HEK293T (cell line): ENCODE results near the gene TP53INP2.

Experiments
- CTCF ChIA-PET: fragments of 350-600 bp; formaldehyde crosslinking; extraction: SDS; loops from one replicate; lab custom pipeline; 2021; ENCODE audit warnings: antibody characterized with exemption, inconsistent platforms; lab: Yijun Ruan, JAX
- POLR2A ChIA-PET: fragments of 350-600 bp; formaldehyde crosslinking; extraction: SDS; loops from one replicate; lab custom pipeline; 2020; ENCODE audit warnings: antibody characterized with exemption, inconsistent platforms; lab: Yijun Ruan, JAX
- DNase-seq: peaks from one replicate; pipeline ENCODE4 v3.0.0; 2012; ENCODE audit warnings: mixed read lengths; ENCODE audit errors: extremely low spot score
- ARNT ChIP-seq: fragments of 450-650 bp; IDR thresholded peaks from 2 replicates; pipeline ENCODE4 v1.6.1; 2017; ENCODE audit warnings: mild to moderate bottlenecking
- BHLHE40 ChIP-seq: fragments of 450-650 bp; IDR thresholded peaks from 2 replicates; pipeline ENCODE4 v1.6.1; 2016; ENCODE audit warnings: mild to moderate bottlenecking, moderate library complexity, borderline replicate concordance
- CTBP1 ChIP-seq: fragments of 450-650 bp; IDR thresholded peaks from 2 replicates; pipeline ENCODE4 v1.6.1; 2016; ENCODE audit warnings: borderline replicate concordance
- ELF4 ChIP-seq: fragments of 450-650 bp; IDR thresholded peaks from 2 replicates; pipeline ENCODE4 v1.6.1; 2017; ENCODE audit warnings: antibody characterized with exemption
- FOXA1 ChIP-seq: fragments of 450-650 bp; IDR thresholded peaks from 2 replicates; pipeline ENCODE4 v1.6.1; 2016; ENCODE audit warnings: mild to moderate bottlenecking
- FOXK2 ChIP-seq: fragments of 450-650 bp; IDR thresholded peaks from 2 replicates; pipeline ENCODE4 v1.6.1; 2016; ENCODE audit warnings: mild to moderate bottlenecking
- FOXM1 ChIP-seq: fragments of 450-650 bp; IDR thresholded peaks from 2 replicates; pipeline ENCODE4 v1.6.1; 2017; ENCODE audit warnings: mild to moderate bottlenecking, borderline replicate concordance
- HDGF ChIP-seq: fragments of 450-650 bp; IDR thresholded peaks from 2 replicates; pipeline ENCODE4 v1.6.1; 2017; ENCODE audit warnings: antibody characterized with exemption, borderline replicate concordance
- L3MBTL2 ChIP-seq: fragments of 450-650 bp; conservative IDR thresholded peaks from 2 replicates; pipeline ENCODE4 v1.6.1; 2016; ENCODE audit warnings: mild to moderate bottlenecking
- LEF1 ChIP-seq: fragments of 450-650 bp; IDR thresholded peaks from 2 replicates; pipeline ENCODE4 v1.6.1; 2017; ENCODE audit warnings: mild to moderate bottlenecking, borderline replicate concordance
- NFRKB ChIP-seq: fragments of 450-650 bp; IDR thresholded peaks from 2 replicates; pipeline ENCODE4 v1.6.1; 2016; ENCODE audit warnings: mild to moderate bottlenecking, moderate library complexity
- SP1 ChIP-seq: fragments of 450-650 bp; IDR thresholded peaks from 2 replicates; pipeline ENCODE4 v1.6.1; 2017
- SUZ12 ChIP-seq: fragments of 450-650 bp; IDR thresholded peaks from 2 replicates; pipeline ENCODE4 v1.6.1; 2016; ENCODE audit warnings: mild to moderate bottlenecking
- TARDBP ChIP-seq: fragments of 450-650 bp; IDR thresholded peaks from 2 replicates; pipeline ENCODE4 v1.6.1; 2016
- ZNF384 ChIP-seq: fragments of 450-650 bp; IDR thresholded peaks from 2 replicates; pipeline ENCODE4 v1.6.1; 2016
- TF ChIP-seq, protein P1 (sequence below): fragments of 450-650 bp; IDR thresholded peaks from 2 replicates; pipeline ENCODE4 v1.6.1; 2016

Gene TP53INP2

DNA sequence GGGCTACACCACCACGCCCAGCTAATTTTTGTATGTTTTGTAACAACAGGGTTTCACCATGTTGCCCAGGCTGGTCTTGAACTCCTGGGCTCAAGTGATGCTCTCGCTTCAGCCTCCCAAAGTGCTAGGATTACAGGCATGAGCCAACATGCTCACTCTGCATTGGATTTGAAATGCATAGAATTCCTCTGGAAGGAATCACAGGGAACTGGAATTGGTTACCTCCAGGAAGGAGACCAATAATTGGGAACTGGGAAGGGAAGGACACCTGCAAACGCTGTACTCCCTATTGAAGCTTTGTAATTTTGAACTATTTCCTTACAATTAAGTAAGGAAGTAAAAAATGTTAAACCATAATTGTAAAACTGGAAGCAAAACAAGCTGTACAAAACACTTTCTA, 12.3 kb upstream of the TP53INP2 start:
- no peak for DNase-seq
- ChIA-PET POLR2A (interaction anchor here (2.2 kb wide), 1 partner anchor 15 kb away, joined by 6 read pairs; the partner anchor contains the start of gene PIGU), CTCF (interaction anchor here (0.6 kb wide), 1 partner anchor 501 kb away, joined by 3 read pairs; no protein-coding TSS in a partner anchor)
- TF ChIP-seq NFRKB (no peak), SP1 (no peak)
- TF ChIP-seq, protein P1, sequence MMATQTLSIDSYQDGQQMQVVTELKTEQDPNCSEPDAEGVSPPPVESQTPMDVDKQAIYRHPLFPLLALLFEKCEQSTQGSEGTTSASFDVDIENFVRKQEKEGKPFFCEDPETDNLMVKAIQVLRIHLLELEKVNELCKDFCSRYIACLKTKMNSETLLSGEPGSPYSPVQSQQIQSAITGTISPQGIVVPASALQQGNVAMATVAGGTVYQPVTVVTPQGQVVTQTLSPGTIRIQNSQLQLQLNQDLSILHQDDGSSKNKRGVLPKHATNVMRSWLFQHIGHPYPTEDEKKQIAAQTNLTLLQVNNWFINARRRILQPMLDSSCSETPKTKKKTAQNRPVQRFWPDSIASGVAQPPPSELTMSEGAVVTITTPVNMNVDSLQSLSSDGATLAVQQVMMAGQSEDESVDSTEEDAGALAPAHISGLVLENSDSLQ, result no peak

DNA sequence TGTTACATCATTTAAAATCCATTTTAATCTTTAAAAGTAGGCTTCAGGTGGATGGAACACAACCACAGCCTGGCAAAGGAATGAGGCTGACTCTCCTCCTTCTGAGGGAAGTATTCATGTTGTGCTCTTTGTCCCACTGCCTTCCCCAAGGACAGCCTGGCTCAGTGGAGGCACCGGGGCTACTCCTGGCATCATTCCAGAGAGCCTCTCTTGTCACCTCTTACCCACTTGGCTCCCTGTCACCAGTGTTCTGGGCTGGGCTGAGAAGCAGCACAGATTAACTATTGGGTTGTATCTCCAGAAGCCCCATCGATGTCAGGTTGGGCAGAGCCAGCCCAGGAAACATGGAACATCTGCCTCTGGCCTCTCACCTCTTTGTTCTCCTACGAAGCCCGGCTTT, 10.7 kb upstream of the TP53INP2 start:
- DNase-seq, result no peak
- POLR2A ChIA-PET, result no interaction called here
- CTCF ChIA-PET, result interaction anchor here (0.9 kb wide), 1 partner anchor 13 kb away, joined by 5 read pairs; no protein-coding TSS in a partner anchor
- TF ChIP-seq SUZ12 (no peak), FOXM1 (no peak), LEF1 (no peak), HDGF (no peak), SP1 (no peak), NFRKB (no peak), FOXK2 (no peak), FOXA1 (no peak)

DNA sequence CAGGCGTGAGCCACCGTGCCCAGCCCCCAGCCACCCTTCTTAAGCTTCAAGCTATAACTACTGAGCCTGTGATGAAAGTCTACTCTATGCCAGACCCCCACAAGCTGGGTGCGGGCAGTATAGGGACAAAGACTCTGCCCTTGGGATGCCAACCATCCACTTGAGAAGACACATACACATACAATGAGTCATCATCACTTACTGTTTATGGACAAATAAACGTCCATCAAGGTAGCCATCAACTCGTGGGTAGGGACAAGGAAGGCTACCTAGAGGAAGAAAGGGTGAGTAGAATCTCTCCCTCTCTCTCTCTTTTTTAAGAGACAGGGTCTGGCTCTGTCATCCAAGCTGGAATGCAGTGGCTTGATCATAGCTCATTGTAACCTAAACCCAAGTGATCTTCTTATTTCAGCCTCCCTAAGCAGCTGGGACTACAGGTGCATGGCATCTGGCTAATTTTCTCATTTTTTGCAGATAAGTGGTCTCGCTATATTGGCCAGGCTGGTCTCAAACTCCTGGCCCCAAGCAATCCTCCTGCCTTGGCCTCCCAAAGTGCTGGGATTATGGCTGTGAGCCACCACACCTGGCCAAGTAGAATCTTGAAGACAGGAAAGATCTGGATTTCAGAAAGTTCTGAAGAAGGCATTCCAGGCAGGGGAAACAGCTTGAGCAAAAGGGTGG, 2.6 kb upstream of the TP53INP2 start:
- ChIA-PET CTCF (no interaction called here), POLR2A (no interaction called here)
- no peak for DNase-seq
- TF ChIP-seq TARDBP (no peak), ARNT (no peak), BHLHE40 (no peak), HDGF (no peak), FOXM1 (no peak), FOXA1 (no peak), ELF4 (no peak), NFRKB (no peak), LEF1 (no peak), L3MBTL2 (no peak), ZNF384 (no peak), FOXK2 (no peak), SP1 (no peak), CTBP1 (no peak)
- TF ChIP-seq, protein P1, result no peak

DNA sequence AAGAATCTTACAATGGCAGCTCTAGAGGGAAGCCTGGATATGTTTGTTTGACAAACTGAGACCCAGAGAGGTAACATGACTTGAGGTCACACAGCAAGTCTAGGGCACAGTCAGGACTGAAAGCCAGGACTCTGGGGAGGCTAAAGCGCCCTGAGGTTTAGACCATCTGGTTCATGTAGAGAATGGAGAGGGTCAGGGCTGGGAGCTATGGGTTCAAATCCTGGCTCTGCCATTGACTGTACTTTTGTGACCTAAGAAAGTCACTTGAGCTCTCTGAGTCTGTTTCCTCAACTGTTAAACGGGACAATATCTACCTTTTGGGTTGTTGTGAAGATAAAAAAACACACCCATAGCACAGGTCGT, 1.1 kb upstream of the TP53INP2 start:
- TF ChIP-seq, protein P1, result no peak
- TF ChIP-seq ZNF384, result no peak
- DNase-seq, result no peak
- POLR2A ChIA-PET, result interaction anchor here (0.9 to 1.1 kb wide), 2 partner anchors 26 to 122 kb away, joined by 3 read pairs; partner anchors contain the start of genes NCOA6 and PIGU
- CTCF ChIA-PET, result no interaction called here

DNA sequence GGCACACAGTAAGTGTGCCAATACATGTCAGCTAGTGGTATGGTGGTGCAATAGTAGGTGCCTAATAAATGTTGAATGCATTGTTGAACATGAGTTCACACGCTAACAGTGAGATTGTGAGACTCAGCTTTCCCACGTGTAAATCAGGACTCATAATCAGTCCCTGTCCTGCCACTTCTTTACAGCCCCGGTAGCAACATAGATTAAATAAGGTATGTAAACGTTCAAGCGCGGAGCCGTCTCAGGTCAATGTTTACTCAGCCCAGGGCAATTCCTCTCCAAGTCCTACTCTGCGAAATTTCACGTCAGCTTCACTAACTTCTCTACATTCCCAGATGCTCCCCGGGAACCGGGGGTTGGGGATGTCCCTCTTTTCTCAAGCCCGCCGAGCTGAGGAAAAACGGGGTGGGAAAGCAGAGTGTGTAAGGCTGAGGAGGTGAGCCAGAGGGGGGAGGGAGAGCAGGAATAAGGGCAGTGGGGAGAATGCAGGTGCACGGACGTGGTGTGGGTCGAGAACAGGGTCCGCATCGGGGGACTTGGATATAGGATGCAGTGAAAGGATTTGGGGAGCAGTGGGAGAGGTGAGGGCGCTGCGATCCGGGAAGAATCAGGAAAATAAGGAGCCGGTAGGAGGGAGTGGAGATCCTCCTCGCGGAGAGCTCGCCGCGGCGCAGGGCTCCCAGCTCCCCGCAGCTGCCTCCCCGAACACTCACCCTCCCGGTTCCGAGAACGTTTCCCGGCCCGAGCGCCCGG, 544 bp upstream of the TP53INP2 start:
- ChIA-PET CTCF (interaction anchor here (0.6 kb wide), 1 partner anchor 66 kb away, joined by 3 read pairs; no protein-coding TSS in a partner anchor), POLR2A (interaction anchor here (0.7 to 1.1 kb wide), 3 partner anchors 13 to 122 kb away, joined by 3 read pairs; partner anchors contain the start of genes NCOA6 and PIGU)
- TF ChIP-seq FOXM1 (no peak), LEF1 (no peak), ZNF384 (no peak), SUZ12 (no peak), ARNT (no peak), FOXA1 (no peak), BHLHE40 (no peak), L3MBTL2 (no peak), SP1 (no peak), HDGF (no peak), ELF4 (no peak), FOXK2 (no peak), NFRKB (no peak), CTBP1 (no peak), TARDBP (no peak)
- TF ChIP-seq, protein P1, result no peak
- peak; percentile 21 for DNase-seq

DNA sequence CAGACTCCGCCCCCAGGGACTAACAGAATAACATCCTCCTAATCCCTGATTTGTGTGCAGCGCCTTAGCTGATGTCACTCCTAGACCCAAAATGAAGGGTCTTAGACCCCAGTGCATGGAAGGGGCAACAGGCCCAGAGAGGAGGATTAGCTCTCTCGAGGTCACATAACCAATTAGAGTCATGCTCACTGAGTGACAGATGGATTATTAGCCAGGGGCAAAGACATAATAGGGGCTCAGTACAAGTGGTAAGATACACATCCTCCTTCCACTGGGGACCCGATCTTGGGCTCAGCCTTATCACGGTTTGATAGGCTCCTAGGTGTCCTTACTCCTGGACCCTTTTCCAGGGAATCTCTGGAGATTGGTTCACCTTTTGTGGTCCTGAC, 858 bp downstream of the TP53INP2 start:
- DNase-seq, result no peak
- no peak for TF ChIP-seq ZNF384
- TF ChIP-seq, protein P1, result 0 out of 2 replicates have a peak, but pooled peaks have one; percentile 36
- ChIA-PET POLR2A (interaction anchor here (1.0 to 1.4 kb wide), 2 partner anchors 16 to 28 kb away, joined by 3 to 5 read pairs; partner anchors contain the start of gene PIGU), CTCF (interaction anchor here (3.5 kb wide), 1 partner anchor 168 kb away, joined by 15 read pairs; no protein-coding TSS in a partner anchor)
